MM.1S (cell line): ENCODE results near the gene TMEM37.

Experiments
- DNase-seq: peaks from one replicate; pipeline ENCODE4 v3.0.0-alpha.2; 2015
- H2AFZ ChIP-seq: fragments of 300-600 bp; sonication (generic); 2 replicates; pipeline ENCODE4 v1.6.0; 2016; ENCODE audit warnings: antibody characterized with exemption, low read length
- H3F3A ChIP-seq: fragments of 300-600 bp; sonication (generic); 2 replicates; pipeline ENCODE4 v1.6.1; 2016; ENCODE audit warnings: mild to moderate bottlenecking, antibody characterized with exemption, low read length, moderate library complexity, mixed read lengths; ENCODE audit not compliant: insufficient read depth
- H3K27ac ChIP-seq: fragments of 300-600 bp; sonication (generic); 2 replicates; pipeline ENCODE4 v1.5.1; 2016; ENCODE audit warnings: mild to moderate bottlenecking, low read length
- H3K27me3 ChIP-seq: fragments of 300-600 bp; sonication (generic); replicated peaks from 2 replicates; pipeline ENCODE4 v1.6.0; 2016; ENCODE audit warnings: low read length; ENCODE audit not compliant: insufficient read depth
- H3K36me3 ChIP-seq: fragments of 300-600 bp; sonication (generic); replicated peaks from 2 replicates; pipeline ENCODE4 v1.6.1; 2016; ENCODE audit warnings: mild to moderate bottlenecking, low read length, mixed read lengths; ENCODE audit not compliant: insufficient read depth
- H3K4me1 ChIP-seq: fragments of 300-600 bp; sonication (generic); 2 replicates; pipeline ENCODE4 v1.6.1; 2016; ENCODE audit warnings: low read length, mixed read lengths
- H3K4me2 ChIP-seq: fragments of 300-600 bp; sonication (generic); 2 replicates; pipeline ENCODE4 v1.6.0; 2016; ENCODE audit warnings: low read depth, low read length
- H3K4me3 ChIP-seq: fragments of 300-600 bp; sonication (generic); 2 replicates; pipeline ENCODE4 v1.5.1; 2016; ENCODE audit warnings: low read length, mixed read lengths
- H3K79me2 ChIP-seq: fragments of 300-600 bp; sonication (generic); 2 replicates; pipeline ENCODE4 v1.6.1; 2016; ENCODE audit warnings: mixed run types, low read length, mixed read lengths
- H3K9ac ChIP-seq: fragments of 300-600 bp; sonication (generic); 2 replicates; pipeline ENCODE4 v1.6.1; 2016; ENCODE audit warnings: low read length, mixed read lengths
- H3K9me2 ChIP-seq: fragments of 300-600 bp; sonication (generic); replicated peaks from 2 replicates; pipeline ENCODE4 v1.6.1; 2016; ENCODE audit warnings: mild to moderate bottlenecking, low read length, mixed read lengths; ENCODE audit not compliant: insufficient read depth
- H3K9me3 ChIP-seq: fragments of 300-600 bp; sonication (generic); replicated peaks from 2 replicates; pipeline ENCODE4 v1.6.1; 2016; ENCODE audit warnings: mild to moderate bottlenecking, low read length, mixed read lengths; ENCODE audit not compliant: insufficient read depth
- H4K20me1 ChIP-seq: fragments of 300-600 bp; sonication (generic); 2 replicates; pipeline ENCODE4 v1.6.1; 2016; ENCODE audit warnings: mild to moderate bottlenecking, low read length, moderate library complexity, mixed read lengths; ENCODE audit not compliant: insufficient read depth
- CTCF ChIP-seq: fragments of 300-600 bp; sonication (generic); IDR thresholded peaks from 2 replicates; pipeline ENCODE4 v1.5.1; 2016; ENCODE audit warnings: antibody characterized with exemption, low read length, mixed read lengths
- EZH2 ChIP-seq: fragments of 300-600 bp; sonication (generic); optimal IDR thresholded peaks from 2 replicates; pipeline ENCODE3; 2017; ENCODE audit warnings: low read depth, mild to moderate bottlenecking, antibody characterized with exemption, low read length, mixed read lengths
- EZH2phosphoT487 ChIP-seq: fragments of 300-600 bp; sonication (generic); IDR thresholded peaks from 2 replicates; pipeline ENCODE4 v1.6.1; 2018; ENCODE audit warnings: antibody characterized with exemption, low read length

Gene TMEM37

GRCh38 chr2:119438726-119439284, 7.2 kb downstream of the TMEM37 start:
- TF ChIP-seq CTCF (no peak), EZH2phosphoT487 (no peak), EZH2 (no peak)
- Histone ChIP-seq H3K9me3 (no peaks in the 10 kb centered on the region), H4K20me1 (no peaks in the 10 kb centered on the region), H3K9ac (no peak overlapping the region), H3F3A (no peaks in the 10 kb centered on the region), H3K79me2 (no peaks in the 10 kb centered on the region), H3K27me3 (no peaks in the 10 kb centered on the region), H2AFZ (no peak overlapping the region), H3K27ac (no peak overlapping the region), H3K4me1 (no peaks in the 10 kb centered on the region), H3K36me3 (no peaks in the 10 kb centered on the region), H3K4me3 (no peak overlapping the region), H3K4me2 (no peak overlapping the region), H3K9me2 (no peaks in the 10 kb centered on the region)
- no peak for DNase-seq

- Histone ChIP-seq H3K27me3 (no peaks in the 10 kb centered on the region), H3K27ac (no peak overlapping the region), H3K4me3 (no peak overlapping the region), H3K4me2 (no peak overlapping the region), H4K20me1 (no peaks in the 10 kb centered on the region), H3K9ac (no peak overlapping the region), H3K4me1 (no peaks in the 10 kb centered on the region), H3K36me3 (no peaks in the 10 kb centered on the region), H3F3A (no peaks in the 10 kb centered on the region), H2AFZ (no peak overlapping the region), H3K9me3 (no peaks in the 10 kb centered on the region), H3K79me2 (no peaks in the 10 kb centered on the region), H3K9me2 (no peaks in the 10 kb centered on the region)
- TF ChIP-seq CTCF (no peak), EZH2phosphoT487 (no peak), EZH2 (no peak)
- no peak for DNase-seq
Observed at GRCh38 chr2:119439574-119440500, 8.2 kb downstream of the TMEM37 start.

- Histone ChIP-seq H4K20me1 (no peaks in the 10 kb centered on the region), H3K9ac (no peak overlapping the region), H3K4me3 (no peak overlapping the region), H3K4me2 (no peak overlapping the region), H3K79me2 (no peaks in the 10 kb centered on the region), H3K27ac (no peak overlapping the region), H3K9me2 (no peaks in the 10 kb centered on the region), H3K4me1 (no peaks in the 10 kb centered on the region), H3K9me3 (no peaks in the 10 kb centered on the region), H3K36me3 (no peaks in the 10 kb centered on the region), H2AFZ (no peak overlapping the region), H3F3A (no peaks in the 10 kb centered on the region), H3K27me3 (no peaks in the 10 kb centered on the region)
- TF ChIP-seq EZH2phosphoT487 (no peak), CTCF (no peak)
- DNase-seq, result no peak
Observed at GRCh38 chr2:119440501-119440870, 8.8 kb downstream of the TMEM37 start.
